IPS-18c (cell line): Measurements from ENCODE around the gene SPAG8.

ENCODE experiments used
- H3K4me3 ChIP-seq: 2 replicates; pipeline ENCODE4 v1.7.0; 2013; ENCODE audit warnings: low read depth, mild to moderate bottlenecking, low read length, moderate library complexity; ENCODE audit not compliant: insufficient read depth
- H3K9me3 ChIP-seq: one replicate; pipeline ENCODE4 v1.6.1; 2013; ENCODE audit warnings: mild to moderate bottlenecking, low read length, moderate library complexity; ENCODE audit not compliant: control insufficient read depth, insufficient read depth

Gene SPAG8

DNA sequence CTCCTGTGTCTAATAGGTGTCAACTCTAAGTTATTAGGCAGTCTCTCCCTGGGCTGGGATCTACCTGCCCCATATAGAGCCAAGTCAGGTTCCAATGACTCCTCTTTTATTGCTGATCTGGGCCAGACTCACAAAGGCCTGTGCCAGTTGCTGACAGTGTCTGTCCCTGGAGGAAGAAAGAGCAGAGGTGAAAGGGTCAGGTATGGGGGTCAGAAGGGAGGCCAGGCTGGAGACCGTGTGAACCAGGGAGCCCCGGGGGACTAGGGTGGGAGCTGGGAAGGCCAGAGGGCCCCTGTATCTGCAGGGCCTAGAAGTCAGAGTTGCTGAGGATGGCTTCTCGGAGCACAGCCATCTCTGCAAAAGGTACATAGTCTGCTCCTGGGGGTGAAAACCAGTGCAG lies 6.3 kb upstream of the SPAG8 start:
- Histone ChIP-seq H3K9me3 (no peaks in the 10 kb centered on the region), H3K4me3 (no peak overlapping the region)

DNA sequence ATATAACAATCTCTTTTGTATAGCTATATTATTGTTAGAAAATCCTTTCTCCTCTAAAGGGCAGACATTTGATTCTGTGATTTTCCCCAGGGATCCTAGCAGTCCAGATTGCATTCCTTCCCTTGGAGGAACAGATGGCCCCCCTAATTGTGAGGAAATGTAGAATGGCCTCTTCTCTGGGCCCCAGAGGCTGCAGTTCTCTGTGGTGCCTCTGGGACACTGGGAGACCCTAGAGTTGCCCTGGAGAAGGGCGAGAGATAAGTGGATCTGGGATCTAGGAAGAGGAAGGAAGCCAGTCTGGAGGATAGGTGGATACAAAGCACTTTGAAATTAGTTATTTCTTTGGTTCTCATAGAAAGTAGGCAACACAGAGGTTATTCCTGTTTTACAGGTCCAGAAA lies 4.6 kb upstream of the SPAG8 start:
- H3K9me3 ChIP-seq, result no peaks in the 10 kb centered on the region
- H3K4me3 ChIP-seq, result no peak overlapping the region

DNA sequence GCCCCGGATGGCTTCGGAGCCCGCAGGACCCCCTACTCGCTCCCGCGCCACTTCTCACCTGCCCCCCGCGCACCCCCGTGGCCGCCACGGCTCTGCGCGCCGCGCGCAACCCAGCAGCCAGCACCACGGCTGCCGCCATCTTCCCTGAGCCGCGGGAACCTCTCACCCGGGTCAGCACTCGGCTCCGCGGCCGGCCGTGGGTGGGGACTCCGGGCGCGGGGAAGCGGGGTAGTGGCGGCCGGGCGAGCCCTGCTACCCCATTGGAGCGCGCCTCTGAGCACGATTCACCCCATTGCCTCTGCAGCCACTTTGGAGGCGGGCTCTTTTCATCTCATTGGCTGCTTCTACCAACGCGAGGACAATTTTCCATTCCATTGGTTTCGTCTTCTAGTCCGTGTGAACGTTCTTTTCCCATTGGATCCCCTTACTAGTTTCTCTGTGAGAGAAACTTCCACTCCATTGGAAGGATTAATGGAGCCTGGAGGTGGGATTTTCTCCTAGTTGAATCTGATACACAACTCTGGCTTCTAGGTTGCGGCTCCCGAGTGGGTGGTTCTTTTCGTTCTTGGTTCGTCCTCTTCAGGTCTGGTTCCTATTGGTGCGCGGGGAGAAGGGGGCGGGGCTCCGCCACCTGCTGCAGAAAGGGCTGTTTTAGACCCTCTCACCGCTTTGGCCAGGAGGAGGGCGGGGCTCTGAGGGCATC lies 2.9 kb upstream of the SPAG8 start, which contains the start of gene HINT2:
Gene HINT2 (minus strand): TSS at position 202 of the 703 bp plus-strand sequence. CDS start 63 bp downstream, at position 139.
- Histone ChIP-seq H3K4me3 (peak within 1 kb of the TSS; percentile 94), H3K9me3 (no peaks in the 10 kb centered on the region)

DNA sequence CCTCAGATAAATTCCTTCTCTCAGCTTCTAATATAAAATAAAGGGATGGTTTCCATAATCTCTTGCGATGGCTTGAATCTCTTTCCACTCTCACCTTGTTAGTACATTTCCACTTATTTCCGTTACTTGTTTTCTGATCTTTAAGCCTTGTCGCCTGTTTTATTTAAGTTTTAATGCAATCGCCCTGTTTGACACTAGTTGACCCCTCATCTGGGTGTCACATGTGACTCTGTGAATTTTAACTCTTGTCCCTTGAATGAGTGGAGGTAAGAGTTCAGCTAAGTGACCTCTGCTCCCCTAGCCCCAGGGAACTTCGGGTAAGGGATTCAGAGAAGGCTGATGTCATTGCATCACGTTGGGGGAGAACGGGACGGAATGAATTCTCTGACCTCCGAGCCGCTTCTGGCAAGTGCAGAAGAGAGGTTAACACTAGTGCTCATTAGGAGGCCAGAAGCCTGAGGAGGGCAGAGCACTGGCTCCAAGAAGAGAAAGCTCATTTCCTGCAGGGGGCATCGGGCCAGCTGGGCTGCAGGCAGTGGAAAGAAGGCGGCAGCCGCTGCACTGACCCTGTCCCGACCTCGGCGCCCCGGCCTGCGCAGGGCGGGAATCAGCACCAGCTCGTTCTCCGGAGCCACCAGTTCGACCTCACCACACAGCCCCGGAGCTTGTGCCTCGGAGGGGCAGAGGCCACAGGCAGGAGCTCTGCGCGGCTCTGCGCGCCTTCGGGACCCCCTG lies 2.2 kb upstream of the SPAG8 start:
- no peaks in the 10 kb centered on the region for H3K9me3 ChIP-seq
- H3K4me3 ChIP-seq, result peak overlapping the region; percentile 94

DNA sequence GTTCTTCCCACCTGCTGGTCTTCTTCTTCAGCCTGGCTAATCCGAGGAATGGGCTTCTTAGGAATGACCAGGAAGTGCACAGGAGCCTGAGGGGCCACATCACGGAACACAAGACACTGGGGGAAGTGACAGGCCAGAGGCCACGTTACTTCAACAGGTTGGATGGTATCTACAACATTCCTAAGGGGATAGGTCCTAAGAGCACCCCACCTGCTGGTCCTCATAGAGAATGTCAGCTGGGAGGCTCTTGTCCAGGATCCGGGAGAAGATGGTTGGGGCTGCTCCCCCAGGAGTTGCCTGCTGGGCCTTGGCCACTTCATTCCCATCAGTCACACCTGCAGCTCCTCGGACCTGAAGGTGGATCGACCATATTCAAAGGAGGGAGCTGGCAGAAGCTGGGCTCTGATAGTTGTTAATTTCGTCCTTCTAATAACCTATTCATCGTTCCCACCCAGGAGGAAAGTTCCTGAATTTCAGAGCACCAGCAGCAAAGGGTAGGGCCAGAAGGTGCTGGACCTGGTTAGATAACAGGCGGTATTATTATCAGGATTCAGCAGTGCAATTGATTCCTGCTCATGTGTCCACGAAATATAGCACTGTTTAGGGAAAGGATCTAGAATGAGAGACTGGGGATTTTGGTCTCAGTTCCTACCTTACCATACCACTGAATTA lies 1.5 kb upstream of the SPAG8 start:
- Histone ChIP-seq H3K9me3 (no peaks in the 10 kb centered on the region), H3K4me3 (peak overlapping the region; percentile 94; the same call in 1 of the 2 replicates)

DNA sequence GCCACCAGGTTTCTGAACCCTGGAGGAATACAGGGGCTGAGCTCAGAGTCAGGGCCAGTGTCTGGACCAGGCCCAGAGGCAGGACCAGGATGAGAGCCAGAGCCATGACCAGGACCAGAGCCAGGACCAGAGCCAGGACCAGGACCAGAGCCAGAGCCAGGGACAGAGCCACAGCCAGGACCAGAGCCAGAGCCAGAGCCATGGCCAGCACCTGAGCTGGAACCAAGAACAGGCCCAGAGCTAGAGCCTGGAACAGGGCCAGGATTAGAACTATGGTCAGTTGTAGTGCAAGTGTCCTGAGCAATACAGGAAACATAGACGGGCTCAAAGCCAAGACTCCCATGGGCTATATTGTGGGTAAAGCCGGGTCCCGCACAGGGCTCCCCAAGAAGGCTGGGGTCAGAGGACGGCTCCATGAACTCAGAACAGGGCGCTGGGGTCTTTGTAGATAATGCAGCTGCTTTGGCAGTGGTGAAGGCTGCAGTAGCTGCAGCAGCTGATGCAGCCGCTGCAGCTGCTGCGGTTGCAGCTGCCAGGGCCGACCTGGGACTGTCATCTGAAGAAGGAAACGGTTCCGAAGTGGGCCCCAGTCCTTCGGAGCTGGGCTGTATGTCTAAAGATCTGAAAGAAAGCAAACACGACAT lies 559 bp downstream of the SPAG8 start:
- Histone ChIP-seq H3K4me3 (peak overlapping the region; percentile 58), H3K9me3 (no peaks in the 10 kb centered on the region)

DNA sequence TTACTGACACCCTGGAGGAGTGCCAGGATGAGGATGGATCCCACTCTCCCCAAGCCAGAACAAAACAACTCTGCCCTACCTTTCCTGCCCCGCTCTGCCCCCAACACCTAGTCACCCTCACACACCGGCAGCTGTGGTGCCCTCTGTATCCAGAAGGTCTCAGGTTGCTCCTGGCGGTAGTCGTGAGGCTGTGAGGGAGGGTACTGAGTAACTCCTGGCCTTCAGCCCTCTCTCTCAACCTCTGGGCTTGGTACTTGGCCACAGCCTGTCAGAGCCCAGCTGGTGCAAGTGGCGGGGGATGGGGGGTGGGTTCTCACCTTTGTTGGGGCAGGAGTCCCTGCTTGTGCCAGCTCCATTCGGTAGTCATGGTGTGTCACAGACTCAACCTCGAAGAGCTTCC lies 1.9 kb downstream of the SPAG8 start:
- H3K4me3 ChIP-seq, result no peak overlapping the region
- no peaks in the 10 kb centered on the region for H3K9me3 ChIP-seq

DNA sequence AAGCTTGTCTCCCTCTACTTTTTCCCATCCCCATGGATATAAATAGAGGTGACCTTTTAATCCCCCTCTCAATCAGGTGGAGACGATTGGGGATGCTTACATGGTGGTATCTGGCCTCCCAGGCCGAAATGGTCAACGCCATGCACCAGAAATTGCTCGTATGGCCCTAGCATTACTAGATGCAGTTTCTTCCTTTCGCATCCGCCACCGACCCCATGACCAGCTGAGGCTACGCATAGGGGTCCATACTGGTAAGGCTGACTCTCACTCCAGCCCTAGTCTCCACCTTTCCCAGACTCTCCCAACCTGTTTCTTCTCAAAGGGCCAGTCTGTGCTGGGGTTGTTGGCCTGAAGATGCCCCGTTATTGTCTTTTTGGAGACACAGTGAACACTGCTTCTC lies 3.6 kb downstream of the SPAG8 start:
- Histone ChIP-seq H3K9me3 (no peaks in the 10 kb centered on the region), H3K4me3 (no peak overlapping the region)

DNA sequence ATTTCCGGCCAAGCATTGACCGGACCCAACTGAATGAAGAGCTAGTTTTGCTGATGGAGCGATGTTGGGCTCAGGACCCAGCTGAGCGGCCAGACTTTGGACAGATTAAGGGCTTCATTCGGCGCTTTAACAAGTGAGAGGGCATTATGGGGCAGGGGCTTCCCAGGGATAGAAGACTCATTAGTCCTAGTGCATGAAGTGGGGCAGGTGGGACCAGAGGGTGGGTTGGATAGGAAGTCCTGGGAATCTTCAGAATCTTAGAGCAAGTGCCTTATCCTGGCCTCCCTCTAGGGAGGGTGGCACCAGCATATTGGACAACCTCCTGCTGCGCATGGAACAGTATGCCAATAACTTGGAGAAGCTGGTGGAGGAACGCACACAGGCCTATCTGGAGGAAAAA lies 6.0 kb downstream of the SPAG8 start:
- Histone ChIP-seq H3K4me3 (no peak overlapping the region), H3K9me3 (no peaks in the 10 kb centered on the region)

DNA sequence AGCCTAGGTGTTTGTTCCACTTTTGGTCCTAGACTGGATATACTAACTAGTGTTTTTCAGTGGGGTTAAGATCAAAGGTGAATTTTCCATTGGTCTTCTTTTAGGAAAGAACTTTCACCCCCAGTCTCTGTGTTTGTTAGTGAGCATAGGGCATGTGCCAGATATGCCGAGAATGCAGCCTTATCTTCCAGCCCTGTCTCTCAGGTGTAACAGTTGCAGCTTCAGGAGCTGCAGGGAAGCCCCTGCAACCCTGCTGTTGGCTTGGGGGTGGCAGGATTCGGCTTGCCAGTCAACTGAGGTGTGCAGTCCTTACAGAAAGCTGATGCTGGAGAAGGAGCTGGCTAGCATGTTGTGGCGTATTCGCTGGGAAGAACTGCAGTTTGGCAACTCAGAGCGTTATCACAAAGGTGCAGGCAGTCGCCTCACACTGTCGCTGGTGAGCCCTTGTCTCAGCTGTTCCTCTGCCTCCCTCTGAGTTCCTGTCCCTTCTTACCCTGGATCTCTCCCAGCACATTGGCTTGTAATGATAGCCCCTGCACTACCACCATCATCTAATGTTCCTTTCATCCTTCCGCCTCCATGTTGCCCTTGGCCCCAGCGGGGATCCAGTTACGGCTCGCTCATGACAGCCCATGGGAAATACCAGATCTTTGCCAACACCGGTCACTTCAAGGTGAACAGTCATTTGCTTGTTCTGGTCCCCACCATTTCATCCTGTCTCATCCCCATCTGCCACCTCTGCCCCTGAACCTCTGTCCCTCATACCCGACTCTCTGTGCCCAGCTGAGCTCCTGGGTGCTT lies 10.5 kb downstream of the SPAG8 start:
- Histone ChIP-seq H3K4me3 (no peak overlapping the region), H3K9me3 (no peaks in the 10 kb centered on the region)

DNA sequence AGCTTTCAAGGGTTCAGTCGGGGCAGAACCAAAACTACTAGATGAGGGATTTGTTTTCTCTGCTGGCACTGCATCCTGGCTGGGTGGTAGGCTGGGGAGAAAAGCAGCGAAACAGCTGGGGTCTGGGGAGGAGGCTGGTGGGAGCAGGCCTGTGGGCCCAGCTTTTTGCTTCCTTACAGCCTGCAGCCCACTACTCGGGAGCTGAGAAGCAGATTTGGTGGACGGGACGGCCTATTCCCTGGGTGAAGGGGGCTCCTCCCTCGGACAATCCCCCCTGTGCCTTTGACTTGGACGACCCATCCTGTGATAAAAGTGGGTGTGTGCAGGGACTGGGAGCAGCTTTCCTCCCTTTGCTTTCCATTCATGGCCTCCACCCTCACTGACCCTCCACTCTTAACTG lies 11.5 kb downstream of the SPAG8 start:
- no peaks in the 10 kb centered on the region for H3K9me3 ChIP-seq

DNA sequence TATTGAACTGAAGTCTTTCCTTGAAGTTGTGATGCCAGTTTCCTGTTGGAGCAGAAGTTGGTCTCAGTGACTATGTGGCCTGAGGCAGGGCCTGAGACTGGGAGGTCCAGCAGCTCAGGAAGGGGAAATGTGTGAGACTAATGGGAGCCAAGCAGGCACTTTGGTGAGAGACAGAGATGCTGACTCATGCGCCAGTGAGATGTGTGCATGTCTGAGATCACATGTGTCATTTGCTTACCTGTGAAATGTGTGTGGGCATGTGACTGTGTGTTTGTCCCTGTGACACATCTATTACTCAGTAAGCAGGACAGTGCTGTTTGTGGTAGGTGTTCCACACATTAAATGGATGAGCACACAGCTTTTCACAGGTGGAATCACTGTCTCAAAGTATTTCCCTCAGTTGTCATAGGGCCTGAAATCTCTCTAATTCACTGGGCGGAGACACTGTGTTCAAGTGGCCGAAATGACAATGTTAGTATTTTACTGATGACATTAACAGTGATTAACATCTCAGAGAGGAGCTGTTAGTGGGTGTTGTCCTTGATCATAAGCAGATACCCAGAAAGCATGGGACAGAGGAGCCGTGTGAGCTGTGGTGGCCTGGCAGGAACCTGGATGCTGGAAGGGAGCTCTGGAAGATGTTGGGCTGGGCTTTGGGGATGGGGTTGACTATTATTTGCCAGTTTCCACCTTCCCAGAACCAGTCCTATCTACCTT lies 13.2 kb downstream of the SPAG8 start:
- H3K9me3 ChIP-seq, result no peaks in the 10 kb centered on the region
- H3K4me3 ChIP-seq, result no peak overlapping the region

More for the DNA sequence above, 11.5 kb downstream of the SPAG8 start:
- H3K4me3 ChIP-seq, result no peak overlapping the region

DNA sequence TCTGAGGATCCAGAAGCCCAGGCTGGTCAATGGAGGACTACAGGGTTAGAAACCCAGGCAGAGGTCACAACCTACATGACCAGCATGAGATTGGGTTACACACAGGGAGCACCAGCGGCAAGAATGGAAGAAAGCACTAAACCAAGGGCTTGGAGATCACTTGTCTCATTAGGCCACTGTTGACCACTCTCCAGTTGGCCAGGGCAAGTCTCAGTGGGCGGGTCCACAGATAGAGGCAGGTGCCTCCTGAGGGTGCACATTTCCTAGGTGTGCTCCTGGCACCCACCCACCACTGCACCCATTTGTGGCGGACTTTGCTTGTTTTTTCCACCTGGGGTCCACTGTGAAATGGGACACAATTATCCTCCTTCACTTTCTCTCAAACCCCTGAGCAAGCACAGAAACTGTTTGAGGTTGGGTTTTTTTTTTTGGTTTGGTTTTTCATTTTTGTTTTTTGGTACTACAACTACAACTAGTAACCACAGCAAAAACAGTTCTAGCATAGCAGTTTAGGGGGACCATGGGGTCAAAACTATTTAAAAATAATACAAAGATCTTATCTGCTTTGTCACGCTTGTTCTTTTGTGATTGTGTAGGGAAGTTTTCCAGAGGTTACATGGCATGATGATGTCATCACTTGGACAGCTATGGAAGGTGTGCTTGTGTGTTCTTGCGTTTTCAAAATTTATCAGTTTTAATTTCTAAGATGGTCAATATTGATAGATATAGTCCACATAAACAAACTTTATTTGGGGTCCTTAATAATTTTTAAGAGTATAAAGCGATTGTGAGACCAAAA lies 14.6 kb downstream of the SPAG8 start:
- Histone ChIP-seq H3K4me3 (no peak overlapping the region), H3K9me3 (no peaks in the 10 kb centered on the region)

DNA sequence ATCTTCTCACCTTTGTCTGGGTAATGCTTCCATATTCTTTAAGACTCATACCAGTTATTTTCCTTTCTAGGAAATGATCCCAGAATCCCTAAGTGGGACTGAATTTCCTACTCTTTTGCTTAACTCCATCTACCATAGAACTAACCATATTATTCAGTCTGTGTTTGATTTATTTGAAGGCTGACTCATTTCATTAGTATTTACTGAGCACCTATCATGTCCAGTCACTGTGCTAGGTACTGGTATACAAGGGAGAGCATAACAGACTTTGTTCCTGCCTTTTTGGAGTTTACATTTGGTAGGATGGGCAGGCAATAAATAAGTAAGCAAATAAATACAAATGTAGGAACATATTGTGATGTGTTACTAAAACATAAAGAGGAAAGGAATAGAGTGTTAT lies 16.4 kb downstream of the SPAG8 start:
- no peaks in the 10 kb centered on the region for H3K9me3 ChIP-seq
- no peak overlapping the region for H3K4me3 ChIP-seq

DNA sequence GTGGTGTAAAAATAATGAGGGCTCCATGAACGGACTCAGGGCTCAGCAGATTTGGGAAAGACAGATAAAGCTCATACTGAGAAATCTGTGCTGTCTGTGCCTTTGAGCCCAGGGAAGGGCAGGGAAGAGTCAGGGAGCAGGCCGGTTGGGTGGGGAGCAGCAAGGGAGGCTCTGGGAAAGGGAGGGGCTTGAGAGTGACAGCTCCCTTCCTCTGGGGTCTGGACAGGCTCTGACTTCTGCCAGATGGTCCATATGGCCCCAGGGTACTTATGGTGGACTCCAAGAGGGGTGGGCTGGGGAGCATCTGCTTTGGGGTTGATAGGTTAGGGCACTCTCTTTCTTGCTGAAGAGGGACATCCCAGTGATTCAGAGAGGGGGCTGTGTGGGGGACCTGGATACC lies 18.6 kb downstream of the SPAG8 start:
- no peaks in the 10 kb centered on the region for H3K9me3 ChIP-seq
- H3K4me3 ChIP-seq, result no peak overlapping the region

DNA sequence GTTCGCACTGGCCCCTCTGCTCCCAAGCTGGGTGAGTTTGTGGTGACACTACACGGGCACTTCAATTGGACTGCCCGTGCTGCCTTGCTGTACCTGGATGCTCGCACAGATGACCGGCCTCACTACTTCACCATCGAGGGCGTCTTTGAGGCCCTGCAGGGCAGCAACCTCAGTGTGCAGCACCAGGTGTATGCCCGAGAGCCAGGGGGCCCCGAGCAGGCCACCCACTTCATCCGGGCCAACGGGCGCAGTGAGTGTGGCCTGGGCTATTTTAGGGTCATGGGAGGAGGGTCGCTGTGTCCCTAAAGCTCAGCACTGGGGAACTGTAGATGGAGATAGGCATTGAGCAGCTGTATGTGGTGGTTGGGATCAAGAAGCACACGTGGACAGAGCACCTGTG lies 19.2 kb downstream of the SPAG8 start:
- H3K4me3 ChIP-seq, result no peak overlapping the region

More for the DNA sequence above, 19.2 kb downstream of the SPAG8 start:
- no peaks in the 10 kb centered on the region for H3K9me3 ChIP-seq
